ENCODE measurements around the gene PCED1B.
A peak's percentile ranks its signal among the peaks of the same experiment; 100 is the strongest.
"Not testable (repeated sequence)": the region's sequence is repeated elsewhere in the genome, so short reads cannot be mapped to it uniquely, and the experiment has no call there.

Gene PCED1B

GRCh38 chr12:47178014-47178413 is 98.6 kb downstream of the PCED1B start:
- DNase-seq = no peak

GRCh38 chr12:47182164-47182938 is 102.9 kb downstream of the PCED1B start:
- DNase-seq = not testable (repeated sequence)

- no peak for DNase-seq
These were observed 104.8 kb downstream of the PCED1B start for GRCh38 chr12:47184229-47184628.

GRCh38 chr12:47184813-47185212 is 105.4 kb downstream of the PCED1B start:
- DNase-seq = no peak

GRCh38 chr12:47186246-47186645 is 106.8 kb downstream of the PCED1B start:
- no peak for DNase-seq

GRCh38 chr12:47188576-47189441 is 109.4 kb downstream of the PCED1B start:
- DNase-seq = peak; percentile 42

GRCh38 chr12:47189728-47190127 is 110.3 kb downstream of the PCED1B start:
- no peak for DNase-seq

- DNase-seq = peak; percentile 57
These were observed 110.9 kb downstream of the PCED1B start for GRCh38 chr12:47190271-47190750.

GRCh38 chr12:47190905-47191304 is 111.5 kb downstream of the PCED1B start:
- DNase-seq = no peak

- no peak for DNase-seq
These were observed 112.6 kb downstream of the PCED1B start for GRCh38 chr12:47192051-47192450.

GRCh38 chr12:47193066-47193465 is 113.6 kb downstream of the PCED1B start:
- no peak for DNase-seq

- no peak for DNase-seq
These were observed 115.1 kb downstream of the PCED1B start for GRCh38 chr12:47194501-47194900.

- DNase-seq = no peak
These were observed 121.0 kb downstream of the PCED1B start for GRCh38 chr12:47200446-47200845.

- DNase-seq = not testable (repeated sequence)
These were observed 121.8 kb downstream of the PCED1B start for GRCh38 chr12:47201190-47201589.

- no peak for DNase-seq
These were observed 122.8 kb downstream of the PCED1B start for GRCh38 chr12:47202176-47202575.

GRCh38 chr12:47205532-47206449 is 126.4 kb downstream of the PCED1B start:
- DNase-seq = no peak

GRCh38 chr12:47206450-47207339 is 127.3 kb downstream of the PCED1B start:
- no peak for DNase-seq

GRCh38 chr12:47207340-47207717 is 127.9 kb downstream of the PCED1B start:
- DNase-seq = peak; percentile 39

GRCh38 chr12:47207829-47208248 is 128.4 kb downstream of the PCED1B start:
- DNase-seq = no peak

- no peak for DNase-seq
These were observed 129.6 kb downstream of the PCED1B start for GRCh38 chr12:47209014-47209413.

GRCh38 chr12:47210776-47211175 is 131.4 kb downstream of the PCED1B start:
- no peak for DNase-seq

- no peak for DNase-seq
These were observed 133.2 kb downstream of the PCED1B start for GRCh38 chr12:47212701-47213039.
